Neural crest cell (in vitro differentiated cells): ENCODE measurements around the gene MVB12A. TPM values are rescaled to one million over a fixed set of nuclear protein-coding genes. Genes with fewer than 3 reads are reported as not detected.

Experiments used
- DNase-seq: peaks from one replicate; pipeline ENCODE4 v3.0.0; 2021; ENCODE audit warnings: low read depth, mixed read lengths, low spot score
- H3K27ac Mint-ChIP-seq: one replicate; pipeline ENCODE4 v1.8.0; 2021; ENCODE audit warnings: mild to moderate bottlenecking, mixed read lengths; ENCODE audit not compliant: unreplicated experiment
- H3K27me3 Mint-ChIP-seq: 2 replicates; pipeline ENCODE4 v1.8.0; 2021; ENCODE audit warnings: low read depth, mild to moderate bottlenecking, mixed read lengths
- H3K36me3 Mint-ChIP-seq: 2 replicates; pipeline ENCODE4 v1.8.0; 2021; ENCODE audit warnings: low read depth, mild to moderate bottlenecking, mixed read lengths
- H3K4me1 Mint-ChIP-seq: 2 replicates; pipeline ENCODE4 v1.8.0; 2021; ENCODE audit warnings: mixed read lengths
- H3K4me3 Mint-ChIP-seq: one replicate; pipeline ENCODE4 v1.8.0; 2021; ENCODE audit warnings: mild to moderate bottlenecking, mixed read lengths
- H3K9me3 Mint-ChIP-seq: 2 replicates; pipeline ENCODE4 v1.8.0; 2021; ENCODE audit warnings: mixed read lengths
- CTCF ChIP-seq: fragments of 200-600 bp; sonication (generic); conservative IDR thresholded peaks from 2 replicates; pipeline ENCODE4 v1.5.0; 2021; ENCODE audit warnings: antibody characterized with exemption, mild to moderate bottlenecking
- total RNA-seq: library from RNA; stranded (reverse); gene quantifications from 2 replicates; pipeline ENCODE4 v1.2.1, GENCODE V29; 2021

Gene MVB12A
- total RNA-seq, 1 donor from 2014 or later: 48.1 TPM

DNA sequence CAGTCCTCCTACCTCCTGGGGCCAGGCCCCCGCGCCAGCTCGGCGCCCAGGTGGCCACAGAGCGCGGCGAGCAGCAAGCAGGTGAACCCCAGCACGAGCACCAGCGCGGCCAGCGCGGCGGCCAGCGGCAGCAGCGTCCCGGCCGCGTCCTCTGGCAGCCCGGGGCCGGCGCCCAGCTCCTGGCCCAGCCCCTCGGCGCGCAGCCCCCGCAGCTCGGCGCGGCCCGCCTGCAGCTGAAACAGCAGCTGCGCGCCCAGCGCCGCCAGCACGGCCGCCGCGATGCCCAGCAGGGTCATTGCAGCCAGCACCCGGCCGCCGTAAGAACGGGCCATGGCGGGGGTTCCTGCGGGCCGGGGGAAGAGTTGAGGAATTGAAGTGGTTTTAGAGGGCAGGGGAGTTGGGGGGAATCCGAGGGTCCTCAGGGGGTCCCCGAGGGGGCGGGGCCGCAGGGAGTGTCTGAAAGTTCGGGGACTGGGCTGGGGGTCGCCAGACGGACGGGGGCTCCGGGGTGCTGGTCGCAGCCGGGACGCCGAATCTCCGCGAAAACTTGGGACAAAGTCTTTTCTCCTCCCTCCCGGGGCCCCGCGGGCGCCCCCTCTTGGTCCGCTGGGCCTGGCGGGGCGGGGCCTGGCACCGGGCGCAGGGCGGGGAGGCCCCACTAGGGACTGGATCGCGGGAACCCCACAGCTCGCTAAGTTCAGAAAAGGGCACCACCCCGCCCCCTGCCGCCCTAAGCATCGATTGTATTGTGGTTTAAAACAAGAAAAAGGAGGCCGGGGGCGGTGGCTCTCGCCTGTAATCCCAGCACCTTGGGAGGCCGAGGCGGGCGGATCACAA is 28.5 kb downstream of the MVB12A start, which contains the start of gene TMEM221:
Gene TMEM221 (minus strand): TSS at position 538 of the 837 bp plus-strand sequence. CDS start 206 bp downstream, at position 332.
- peaks cover 35% of the 10 kb centered on the region for H3K27me3 Mint-ChIP-seq
- H3K4me3 Mint-ChIP-seq: peak within 1 kb of the TSS; percentile 49
- no peaks in the 10 kb centered on the region for H3K36me3 Mint-ChIP-seq
- DNase-seq: peak; percentile 58
- no peaks in the 10 kb centered on the region for H3K4me1 Mint-ChIP-seq
- no peaks in the 10 kb centered on the region for H3K9me3 Mint-ChIP-seq
- peak within 1 kb of the TSS; percentile 57 for H3K27ac Mint-ChIP-seq
- peak; percentile 64 for TF ChIP-seq CTCF

DNA sequence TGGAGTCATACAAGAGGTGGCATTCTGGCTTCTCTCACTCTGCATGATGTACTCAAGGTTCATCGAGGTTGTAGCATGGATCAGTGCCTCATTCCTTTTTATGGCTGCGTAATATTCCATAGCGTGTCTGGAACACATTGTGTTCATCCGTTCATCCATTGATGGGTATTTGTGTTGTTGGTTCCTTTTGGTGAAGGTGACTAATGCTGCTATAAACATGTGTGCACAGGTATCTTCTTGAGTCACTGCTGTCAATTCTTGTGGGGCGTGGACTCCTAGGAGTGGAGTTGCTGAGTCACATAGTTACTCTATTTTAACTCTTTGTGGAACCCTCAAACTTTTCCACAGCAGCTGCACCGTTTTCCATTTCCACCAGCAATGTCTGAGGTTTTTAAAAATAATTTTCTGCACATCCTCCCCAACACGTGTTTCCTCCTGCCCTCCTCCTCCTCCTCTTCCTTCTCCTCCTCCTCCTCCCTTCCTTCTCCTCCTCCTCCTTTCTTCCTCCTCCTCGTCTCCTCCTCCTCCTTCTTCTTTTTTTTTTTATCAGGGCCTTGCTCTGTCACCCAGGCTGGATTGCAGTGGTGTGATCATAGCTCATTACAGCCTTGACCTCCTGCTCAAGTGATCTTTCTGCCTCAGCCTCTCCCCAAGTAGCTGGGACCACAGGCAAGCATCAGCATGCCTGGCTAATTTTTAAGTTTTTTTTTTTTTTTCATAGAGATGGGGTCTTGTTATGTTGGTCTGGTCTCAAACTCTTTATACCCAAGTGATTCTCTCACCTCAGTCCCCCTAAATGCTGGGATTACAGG is 30.6 kb downstream of the MVB12A start:
- Mint-ChIP-seq H3K4me1 (peaks cover 4% of the 10 kb centered on the region), H3K4me3 (peak overlapping the region; percentile 1), H3K27me3 (peaks cover 55% of the 10 kb centered on the region), H3K27ac (no peak overlapping the region), H3K36me3 (no peaks in the 10 kb centered on the region), H3K9me3 (no peaks in the 10 kb centered on the region)
- no peak for DNase-seq
- TF ChIP-seq CTCF: no peak

DNA sequence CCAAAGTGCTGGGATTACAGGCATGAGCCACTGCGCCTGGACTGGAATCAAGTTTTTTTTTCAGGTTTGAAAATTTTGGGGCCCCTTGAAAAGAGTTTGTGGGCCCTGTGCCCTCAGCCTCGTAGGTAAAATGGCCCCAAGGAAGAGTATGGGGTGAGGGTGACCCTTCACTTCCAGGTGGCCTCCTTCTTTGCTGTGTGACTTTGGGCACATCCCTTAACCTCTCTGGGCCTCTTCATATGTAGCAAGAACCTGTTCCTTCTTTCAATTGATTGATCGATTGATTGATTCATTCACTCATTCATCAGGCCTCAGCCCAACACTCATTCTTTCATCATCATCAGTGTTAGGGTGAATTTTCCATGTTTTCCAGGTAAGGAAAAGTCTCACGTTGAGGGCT is 32.0 kb downstream of the MVB12A start:
- DNase-seq: no peak
- H3K4me1 Mint-ChIP-seq: peaks cover 4% of the 10 kb centered on the region
- no peak overlapping the region for H3K4me3 Mint-ChIP-seq
- no peaks in the 10 kb centered on the region for H3K36me3 Mint-ChIP-seq
- no peak for TF ChIP-seq CTCF
- H3K27ac Mint-ChIP-seq: no peak overlapping the region
- peaks cover 67% of the 10 kb centered on the region for H3K27me3 Mint-ChIP-seq
- no peaks in the 10 kb centered on the region for H3K9me3 Mint-ChIP-seq

DNA sequence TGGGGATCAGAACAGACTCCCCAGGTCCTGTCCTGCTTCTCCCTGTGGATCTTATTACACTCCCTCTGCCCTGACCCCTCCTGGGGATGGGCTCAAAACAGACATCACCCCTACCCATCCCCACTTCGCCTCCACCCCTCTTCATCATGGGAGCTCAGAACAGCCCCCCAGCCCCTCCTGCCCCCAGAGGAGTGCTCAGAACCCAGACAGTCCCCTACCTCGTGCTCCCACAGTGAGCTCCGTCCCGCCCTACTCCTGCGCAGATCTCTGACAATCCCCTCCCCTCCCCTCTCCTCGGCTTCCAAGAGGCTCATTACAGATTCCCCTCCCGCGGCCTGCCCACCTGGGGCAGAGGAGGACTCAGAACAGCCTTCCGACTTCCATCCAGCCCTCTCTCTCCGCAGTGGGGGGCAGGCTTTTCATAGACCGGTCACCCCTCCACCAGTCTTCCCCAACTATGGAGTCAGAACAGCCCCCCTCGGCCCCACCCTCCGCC is 34.8 kb downstream of the MVB12A start:
- Mint-ChIP-seq H3K36me3 (no peaks in the 10 kb centered on the region), H3K27me3 (peaks cover 75% of the 10 kb centered on the region), H3K4me3 (no peak overlapping the region)

More for the DNA sequence above, 34.8 kb downstream of the MVB12A start:
- Mint-ChIP-seq H3K9me3 (no peaks in the 10 kb centered on the region), H3K27ac (no peak overlapping the region), H3K4me1 (peaks cover 8% of the 10 kb centered on the region)
- TF ChIP-seq CTCF: no peak
- DNase-seq: no peak
